HG03520 (cell line): Measurements from ENCODE around the gene POU6F2.

Experiments used
- ATAC-seq: cut with Tn5 transposase; IDR thresholded peaks from one replicate; pipeline ENCODE4 v1.9.1; 2021; ENCODE audit warnings: mild to moderate bottlenecking, moderate library complexity; ENCODE audit not compliant: unreplicated experiment

The POU6F2 gene

DNA sequence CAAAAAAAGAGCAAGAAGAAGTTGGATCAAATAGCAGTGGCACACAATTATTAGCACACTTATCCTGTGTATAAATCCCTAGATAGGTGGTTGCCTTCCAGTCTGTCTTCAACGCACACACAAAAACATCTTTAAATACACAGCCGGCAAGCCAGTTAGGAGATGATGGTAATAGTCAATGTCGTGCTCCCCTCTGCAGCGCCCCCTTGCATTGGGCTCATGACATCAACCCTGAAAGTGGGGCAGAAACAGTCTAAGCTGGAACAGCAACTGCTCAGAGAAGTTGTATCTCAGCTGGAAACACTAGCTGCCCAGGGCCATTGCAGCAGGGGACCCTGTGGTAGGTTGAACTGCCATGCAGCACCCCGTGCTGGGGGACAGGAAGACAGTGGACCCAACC, 409.0 kb downstream of the POU6F2 start:
- ATAC-seq = no peak

DNA sequence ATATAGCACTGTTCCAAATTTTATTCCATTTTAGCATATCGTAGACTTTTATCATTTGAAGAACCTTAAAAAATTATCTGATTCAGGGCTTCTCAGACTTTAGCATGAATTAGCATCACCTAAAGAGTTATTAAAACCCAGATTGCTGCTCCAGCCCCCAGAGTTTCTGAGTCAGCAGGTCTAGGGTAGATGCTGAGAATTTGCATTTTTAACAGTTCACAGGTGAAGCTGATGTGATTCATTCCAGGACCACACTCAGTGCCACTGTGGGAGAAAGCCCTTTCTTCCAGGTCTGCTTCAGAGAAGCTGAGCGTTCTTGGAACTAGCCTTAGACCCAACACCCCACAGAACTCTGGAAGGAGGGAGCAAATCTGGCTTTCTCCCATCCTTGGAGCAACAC, 414.4 kb downstream of the POU6F2 start:
- ATAC-seq = no peak

DNA sequence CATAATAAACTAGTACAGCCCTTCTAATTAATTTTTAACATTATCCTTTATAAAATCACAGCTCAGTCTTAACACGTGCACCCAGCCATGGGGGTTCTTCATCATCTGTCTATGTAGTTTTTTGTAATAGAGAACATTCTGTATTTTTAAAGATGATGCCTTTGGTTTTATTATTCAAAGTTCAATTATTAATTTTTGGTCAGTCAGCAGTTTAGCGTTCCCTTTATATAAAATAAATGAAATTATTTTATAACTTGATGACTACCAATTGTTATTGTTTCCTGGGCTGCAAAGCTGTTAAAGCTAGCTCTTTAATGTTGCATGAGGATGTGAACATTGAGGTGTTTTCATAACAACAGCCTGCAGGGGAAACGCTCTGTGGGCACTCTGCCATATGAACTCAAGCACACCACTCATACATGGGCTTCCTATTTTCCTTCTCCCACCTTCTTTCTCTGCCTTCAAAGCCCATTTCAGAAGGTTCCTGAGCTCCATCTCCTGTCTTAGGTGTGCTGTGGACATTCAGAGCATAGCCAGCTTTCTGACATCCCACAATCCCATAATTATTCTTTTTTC, 416.5 kb downstream of the POU6F2 start:
- ATAC-seq = no peak

DNA sequence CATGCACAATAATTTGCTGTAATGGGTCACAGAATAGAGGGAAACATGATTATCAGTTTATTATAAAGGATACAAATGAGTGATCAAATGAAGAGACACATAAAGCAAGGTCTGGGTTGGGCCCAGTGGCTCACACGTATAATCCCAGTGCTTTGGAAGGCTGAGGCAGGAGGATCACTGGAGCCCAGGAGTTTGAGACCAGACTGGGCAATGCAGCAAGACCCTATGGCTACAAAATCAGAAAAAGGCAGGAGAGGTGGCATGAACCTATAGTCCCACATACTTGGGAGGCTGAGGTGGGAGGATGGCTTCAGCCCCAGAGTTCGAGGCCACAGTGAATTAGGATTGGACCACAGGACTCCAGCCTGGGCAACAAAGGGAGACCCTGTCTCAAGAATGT, 421.7 kb downstream of the POU6F2 start:
- no peak for ATAC-seq

DNA sequence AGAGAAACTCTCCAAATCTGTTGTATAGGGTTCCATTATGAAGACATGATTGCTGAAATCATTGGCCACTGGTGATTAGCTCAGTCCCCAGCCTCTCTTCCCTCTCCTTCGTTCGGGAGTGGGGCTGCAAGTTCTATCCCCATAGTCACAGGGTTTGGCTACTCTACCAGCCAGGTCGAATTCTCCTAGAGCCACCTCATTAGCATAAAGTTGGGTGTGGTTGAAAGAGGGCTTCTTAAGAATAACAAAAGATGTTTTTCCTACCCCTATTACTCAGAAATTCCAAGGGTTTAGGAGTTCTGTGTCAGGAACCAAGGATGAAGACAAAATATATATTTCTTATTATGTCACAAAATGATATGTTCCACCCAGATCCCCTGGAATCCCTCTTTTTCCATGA, 422.3 kb downstream of the POU6F2 start:
- no peak for ATAC-seq

DNA sequence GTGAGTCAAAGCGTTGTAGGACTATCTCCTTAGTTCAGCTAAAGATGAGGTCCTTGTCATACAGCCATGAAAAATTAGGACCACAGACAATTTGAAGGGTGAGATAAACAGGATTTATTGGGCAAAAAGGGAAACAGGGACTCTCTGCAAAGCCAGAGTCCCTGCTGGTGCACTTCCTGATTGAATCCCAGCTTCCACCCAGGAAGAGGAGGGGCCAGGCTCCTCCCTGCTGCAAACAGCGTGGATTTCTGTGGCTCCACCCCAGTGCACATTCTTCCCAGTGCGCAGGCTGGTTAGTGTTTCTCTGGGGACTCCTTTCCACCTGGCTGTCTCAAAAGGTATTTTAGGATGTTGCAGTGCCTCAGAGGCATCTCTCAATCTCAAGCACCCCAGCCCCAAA, 423.1 kb downstream of the POU6F2 start:
- ATAC-seq = no peak

DNA sequence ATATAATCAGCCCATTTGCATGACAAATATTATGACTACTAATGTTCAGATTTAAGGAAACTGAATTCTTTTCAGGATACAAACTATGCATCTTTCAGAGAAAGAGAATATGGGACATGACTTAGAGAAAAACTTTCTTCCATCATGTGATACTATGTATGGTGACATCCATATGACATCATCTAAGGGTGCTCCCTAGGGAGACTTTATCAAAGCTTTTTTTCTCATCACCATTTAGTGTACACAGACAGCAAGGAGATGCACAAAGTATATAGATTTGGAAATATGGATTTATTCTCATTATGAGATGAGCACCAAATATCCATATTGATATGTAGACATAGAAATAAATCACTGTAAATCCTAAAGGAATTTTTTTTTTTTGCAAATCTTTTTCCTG, 424.3 kb downstream of the POU6F2 start:
- ATAC-seq = no peak

DNA sequence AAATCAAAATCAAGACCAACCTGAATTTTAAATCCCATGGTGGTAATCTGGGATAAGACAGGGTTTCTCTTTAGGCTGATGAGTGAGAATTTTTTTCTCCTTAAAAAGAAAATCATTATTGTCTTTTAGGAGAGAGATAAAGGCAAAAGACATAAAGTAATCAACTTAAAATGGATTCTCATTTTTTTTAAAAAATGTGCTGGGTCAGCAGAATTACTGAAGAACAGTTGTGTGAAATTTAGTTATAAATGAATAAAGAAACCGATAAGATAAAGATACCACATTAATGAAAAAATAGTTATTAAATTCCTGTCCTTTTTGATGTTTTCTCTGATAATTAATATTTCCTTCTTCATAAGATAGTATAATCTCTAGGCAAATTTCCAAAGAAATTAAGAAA, 427.2 kb downstream of the POU6F2 start:
- no peak for ATAC-seq

DNA sequence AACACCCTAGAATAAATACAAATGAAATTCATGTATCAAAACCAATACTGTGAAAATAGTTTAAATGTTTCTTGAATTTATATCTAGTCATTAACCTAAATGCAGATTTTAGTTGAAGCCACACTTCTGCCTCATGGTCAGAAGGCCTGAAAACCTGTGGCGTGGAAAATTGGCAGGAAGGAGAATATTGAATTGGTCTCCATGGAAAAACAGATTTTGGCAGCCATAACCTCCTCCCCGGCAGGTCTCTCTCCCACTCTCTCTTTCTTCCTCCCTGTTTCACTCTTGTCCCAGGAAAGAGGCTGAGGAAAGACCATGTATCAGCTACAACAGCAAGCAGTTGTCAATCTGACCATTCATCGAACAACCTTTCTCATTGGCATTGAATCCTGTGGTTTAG, 427.9 kb downstream of the POU6F2 start:
- no peak for ATAC-seq

DNA sequence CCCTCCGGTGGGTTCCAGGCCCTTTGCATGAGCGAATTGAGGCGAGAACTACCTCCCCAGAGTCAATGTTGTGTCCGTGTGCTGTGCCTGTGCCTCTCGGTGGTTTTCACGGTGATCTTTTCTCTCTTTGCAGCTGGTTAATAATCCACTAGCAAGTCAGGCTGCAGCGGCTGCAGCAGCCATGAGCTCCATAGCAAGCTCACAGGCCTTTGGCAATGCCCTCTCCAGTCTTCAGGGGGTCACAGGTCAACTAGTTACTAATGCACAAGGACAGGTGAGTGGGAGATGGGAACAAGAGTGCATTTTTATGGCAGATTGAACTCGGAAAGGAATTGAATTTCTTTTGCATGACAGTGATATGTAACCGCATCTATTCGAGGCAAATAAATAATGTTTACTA, 428.8 kb downstream of the POU6F2 start:
- ATAC-seq = no peak

DNA sequence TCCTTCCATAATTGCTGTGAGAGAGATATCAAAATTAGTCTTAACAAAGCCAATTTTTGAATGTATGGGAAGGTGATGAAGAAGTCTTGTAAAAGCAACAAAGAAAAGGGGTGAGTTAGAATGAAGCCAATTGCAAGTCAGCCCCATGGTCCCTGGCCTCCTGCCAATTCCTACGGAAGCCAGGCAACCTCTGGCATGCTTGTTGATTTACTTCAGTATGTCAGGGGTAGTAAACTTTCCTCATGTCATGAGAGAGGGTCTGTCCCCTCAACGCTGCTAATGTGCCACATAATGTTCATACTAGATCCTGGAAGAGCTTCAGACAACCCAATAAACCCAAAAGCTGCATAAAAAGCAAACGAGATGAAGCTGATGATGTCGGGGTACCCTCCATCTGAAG, 429.4 kb downstream of the POU6F2 start:
- ATAC-seq = no peak

DNA sequence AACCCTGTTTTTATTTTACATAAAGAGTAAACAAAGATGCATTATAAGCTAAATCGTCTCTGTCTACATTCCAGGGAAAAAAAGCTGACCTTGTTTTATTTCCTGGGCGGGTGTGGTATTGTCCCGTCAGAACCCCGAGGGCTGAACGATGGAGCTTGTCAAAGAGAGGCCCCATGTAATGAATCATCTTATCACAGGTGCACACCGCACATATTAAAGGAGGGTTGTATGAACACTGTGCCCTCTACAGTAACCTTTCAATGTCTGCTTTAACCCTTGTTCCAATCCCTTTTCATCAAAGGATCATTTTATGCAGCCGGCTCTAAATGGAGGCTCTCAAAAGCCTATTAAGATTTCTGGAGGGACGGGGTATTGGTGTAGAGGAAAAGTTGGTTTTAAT, 430.0 kb downstream of the POU6F2 start:
- no peak for ATAC-seq

DNA sequence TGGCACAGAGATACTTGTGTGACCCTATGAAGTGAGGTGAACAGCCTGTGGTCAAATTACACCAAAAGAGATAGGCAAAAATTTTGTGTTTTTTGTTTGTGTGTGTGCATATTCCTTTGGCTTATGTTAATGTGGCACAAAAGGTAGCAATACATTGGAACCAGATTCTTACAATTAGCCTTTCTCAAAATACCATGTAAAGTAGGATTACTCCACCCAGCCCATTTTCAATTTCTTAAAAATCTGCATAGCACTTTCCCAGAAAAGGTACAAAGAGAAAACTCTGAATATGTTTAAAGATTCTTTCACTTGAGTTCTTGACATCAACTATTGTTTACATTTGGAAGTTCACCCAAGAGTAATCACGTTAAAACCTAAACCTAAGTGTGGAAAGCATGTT, 431.2 kb downstream of the POU6F2 start:
- no peak for ATAC-seq

DNA sequence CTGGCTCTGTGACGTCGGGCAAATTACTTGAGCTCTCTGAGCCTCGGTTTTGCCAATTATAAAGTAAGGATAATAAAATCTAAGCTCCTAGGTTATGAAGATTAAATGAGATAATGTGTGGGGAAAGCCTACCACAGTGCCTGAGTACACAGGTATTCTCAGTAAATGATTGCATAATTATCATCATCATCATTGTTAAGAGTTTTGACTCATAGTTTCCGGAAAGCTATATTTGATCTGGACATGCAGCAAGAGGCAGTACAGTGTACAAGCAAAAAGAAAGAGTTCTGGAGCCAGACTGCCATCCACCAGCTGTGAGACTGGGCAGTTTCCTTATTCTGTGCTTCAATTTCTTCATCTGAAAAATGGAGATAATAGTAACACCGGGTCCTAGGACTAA, 432.9 kb downstream of the POU6F2 start:
- no peak for ATAC-seq

DNA sequence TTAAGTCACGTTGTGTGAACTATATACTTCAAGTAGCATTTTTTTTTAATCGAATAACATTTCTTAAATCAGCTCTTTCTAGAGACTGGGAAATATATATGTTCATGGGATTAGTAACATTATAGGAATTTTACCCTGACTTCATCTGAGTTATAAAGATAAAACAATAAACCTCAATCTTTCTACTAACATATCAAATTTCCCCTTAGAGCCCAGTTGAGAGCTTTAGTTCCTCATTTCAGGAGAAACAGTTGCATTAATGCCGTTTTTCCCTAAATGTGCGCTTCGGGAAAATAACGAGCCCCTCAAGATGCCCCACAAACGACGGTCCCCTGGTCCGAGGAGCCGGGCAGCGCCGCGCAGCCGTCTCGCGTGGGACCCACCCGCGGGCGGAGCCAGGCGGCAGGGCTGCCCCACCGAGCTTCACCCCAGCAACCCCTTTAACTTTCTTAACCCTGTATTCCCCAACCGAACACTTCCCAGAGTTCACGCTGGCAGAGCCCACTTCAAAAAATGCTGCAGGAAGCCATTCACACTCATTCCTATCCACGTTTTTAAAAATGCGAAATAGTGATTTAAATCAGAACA, 436.0 kb downstream of the POU6F2 start:
- no peak for ATAC-seq

DNA sequence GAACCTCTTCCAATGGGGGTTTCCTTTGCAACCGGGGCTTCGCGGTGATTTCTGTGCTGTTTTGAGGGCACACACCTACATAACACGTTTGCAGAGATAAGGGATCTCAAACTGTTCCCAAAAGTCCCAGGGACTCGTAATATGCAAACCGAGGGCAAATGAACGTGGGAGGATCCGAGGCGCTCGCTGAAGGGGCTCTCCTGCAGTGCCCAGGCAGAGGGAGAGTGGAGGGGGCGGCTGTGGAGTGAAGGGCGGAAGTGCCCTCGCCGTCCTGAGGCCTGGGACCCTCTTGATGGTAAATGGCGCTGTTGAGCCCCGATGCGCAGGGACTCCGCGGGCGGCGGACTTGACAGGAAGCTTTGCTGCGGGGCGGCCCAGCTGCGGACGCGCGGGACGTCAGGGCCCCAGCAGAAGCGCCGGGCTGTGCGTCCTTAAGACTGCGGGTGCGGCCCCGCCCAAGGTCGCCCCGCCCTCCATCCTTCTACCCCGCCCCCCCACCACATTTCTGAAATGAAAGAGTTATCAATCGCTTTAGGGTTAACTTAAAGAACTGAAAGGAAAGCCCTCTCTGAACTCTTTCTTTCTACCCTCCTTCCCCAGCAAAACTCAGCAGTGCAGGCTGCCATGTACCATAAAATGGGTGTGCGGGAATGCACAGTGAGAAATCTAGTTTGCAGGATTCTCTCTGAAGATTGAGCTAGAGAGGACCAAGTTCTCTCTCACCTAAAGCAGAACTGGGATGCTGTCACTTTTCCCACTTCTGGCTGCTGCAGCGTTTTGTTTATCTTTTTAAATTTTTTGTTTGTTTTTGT, 436.7 kb downstream of the POU6F2 start:
- ATAC-seq = peak; percentile 81

DNA sequence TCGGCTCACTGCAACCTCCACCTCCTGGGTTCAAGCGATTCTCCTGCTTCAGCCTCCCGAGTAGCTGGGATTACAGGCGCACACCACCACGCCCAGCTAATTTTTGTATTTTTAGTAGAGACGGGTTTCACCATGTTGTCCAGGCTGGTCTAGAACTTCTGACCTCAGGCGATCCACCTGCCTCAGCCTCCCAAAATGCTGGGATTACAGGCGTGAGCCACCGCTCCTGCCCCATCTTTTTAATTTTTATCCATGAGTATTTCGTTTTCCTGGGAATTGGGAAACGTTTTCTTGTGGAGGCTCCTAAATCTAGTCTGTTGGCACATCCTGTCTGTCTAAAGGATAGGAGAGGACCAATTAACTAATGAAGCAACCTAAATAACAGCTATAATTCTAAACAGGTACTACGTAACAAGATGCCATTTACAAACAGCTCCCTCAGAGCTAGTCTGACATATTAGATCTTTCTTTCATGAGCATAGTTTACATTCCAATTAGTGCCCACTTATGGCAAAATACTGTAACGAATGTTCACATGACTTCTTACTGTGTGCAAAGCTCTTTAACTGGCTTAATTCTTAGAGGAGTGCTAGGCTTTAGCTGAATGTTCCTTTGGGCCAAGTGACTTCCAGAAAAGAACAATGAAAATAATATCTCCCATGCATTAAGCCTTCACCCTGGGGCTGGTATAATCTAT, 437.5 kb downstream of the POU6F2 start:
- ATAC-seq = no peak

DNA sequence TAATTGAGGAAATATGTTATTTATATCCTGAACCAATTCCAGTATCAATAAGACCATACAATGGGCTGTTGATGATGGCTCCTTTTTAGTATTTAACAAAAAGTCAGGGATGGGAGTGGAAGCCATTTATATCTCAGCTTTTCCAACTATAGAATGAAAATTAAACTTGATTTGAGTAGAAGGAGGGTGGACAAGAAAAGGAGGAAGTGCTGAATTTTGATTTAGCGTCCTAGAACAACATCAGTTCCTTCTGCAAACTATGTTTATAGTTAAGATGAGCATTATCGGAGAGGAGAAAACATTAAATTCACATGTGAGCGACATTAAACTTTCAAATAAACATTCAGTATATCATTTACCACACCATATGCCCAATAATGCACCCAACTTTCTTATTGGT, 439.2 kb downstream of the POU6F2 start:
- ATAC-seq = no peak

DNA sequence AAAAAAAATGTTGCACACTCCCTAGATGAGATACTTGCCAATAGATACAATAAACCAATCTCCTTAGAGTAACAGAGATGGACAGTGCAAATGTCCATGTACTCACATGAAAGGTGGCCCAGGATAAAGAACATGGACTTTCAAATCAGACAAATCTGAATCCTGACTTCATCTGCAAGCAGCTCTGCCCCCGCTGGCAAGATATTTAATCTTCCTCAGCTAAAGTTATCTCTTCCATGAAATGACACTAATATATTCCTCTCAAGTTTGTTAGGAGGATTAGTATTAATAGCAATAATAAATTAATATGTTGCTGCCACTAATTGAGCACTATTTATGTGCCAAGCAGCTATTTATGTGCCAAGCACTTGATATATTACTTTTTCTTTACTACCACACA, 439.9 kb downstream of the POU6F2 start:
- no peak for ATAC-seq

DNA sequence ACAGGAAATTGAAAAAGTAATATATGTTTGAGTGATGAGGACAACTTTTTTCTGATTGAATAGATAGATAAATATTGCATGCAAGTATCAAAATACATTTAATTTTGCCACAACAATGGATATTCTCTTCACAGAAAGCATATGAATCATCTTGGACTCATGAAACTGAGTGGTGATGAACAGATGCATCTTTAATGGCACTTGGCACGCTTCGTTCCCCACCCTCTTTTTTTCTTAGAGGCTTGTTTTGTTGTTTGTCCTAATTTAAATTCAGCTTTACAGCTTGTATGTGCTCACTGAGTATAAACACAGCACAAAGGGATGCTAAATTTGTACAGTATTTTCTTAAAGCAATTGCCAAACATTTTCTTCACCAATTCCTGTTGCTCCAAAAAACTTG, 443.5 kb downstream of the POU6F2 start:
- no peak for ATAC-seq

DNA sequence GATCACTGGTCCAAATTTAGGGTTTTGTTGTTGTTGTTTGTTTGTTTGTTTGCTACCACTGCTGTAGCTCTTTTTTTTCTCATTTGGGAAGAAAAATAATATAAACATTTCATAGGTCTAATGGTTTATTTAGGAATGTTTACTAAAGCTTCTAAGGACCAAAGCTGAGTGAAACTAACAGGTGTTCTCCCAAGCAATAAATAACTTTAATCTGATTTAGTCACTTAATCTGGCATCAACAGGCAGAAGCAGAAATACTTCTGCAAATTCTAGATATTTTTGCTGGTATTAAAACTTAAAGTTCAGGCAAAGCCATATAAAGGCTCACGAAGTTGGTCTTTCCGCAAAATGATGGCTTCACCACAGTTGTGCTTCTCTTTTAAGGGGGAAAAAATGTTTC, 444.0 kb downstream of the POU6F2 start:
- no peak for ATAC-seq

DNA sequence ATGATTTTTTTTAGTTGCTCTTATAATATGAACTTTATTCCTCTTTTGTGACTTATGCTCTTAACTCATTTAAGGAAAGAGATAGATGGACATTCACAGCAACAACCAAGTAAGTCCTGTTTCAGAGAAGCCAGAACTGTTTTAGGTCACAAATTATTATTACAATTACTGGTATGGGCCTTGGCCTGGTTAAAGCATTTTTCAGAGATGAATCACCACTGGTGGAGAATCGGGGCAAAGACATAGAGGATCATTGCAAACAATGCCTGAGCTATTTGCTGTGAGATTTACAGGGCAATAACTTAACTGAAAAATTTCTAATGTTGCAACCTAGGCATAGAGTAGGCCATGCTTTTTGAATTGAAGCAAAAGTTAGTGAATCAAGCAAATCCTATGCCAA, 450.5 kb downstream of the POU6F2 start:
- ATAC-seq = no peak
